Vagina (tissue), 2 donors: ENCODE data around the gene VPS29.

ENCODE experiments used
- POLR2A ChIP-seq, 2 donors: fragments of 450-650 bp; IDR thresholded peaks; one replicate each; pipeline ENCODE4 v1.6.1; 2017; ENCODE audit warnings: antibody characterized with exemption in 2 of 2, mild to moderate bottlenecking in 2 of 2, moderate library complexity in 2 of 2
- TF ChIP-seq, protein P1 (sequence below), 3 experiments: fragments of 450-650 bp in 2 of 3; fragments of 200-600 bp in 1 of 3; sonication (generic) in 1 of 3; IDR thresholded peaks; one replicate each; pipeline ENCODE4 v1.5.1; 2017 to 2019; ENCODE audit warnings: antibody characterized with exemption in 3 of 3, mild to moderate bottlenecking in 2 of 3, moderate library complexity in 2 of 3

DNA sequence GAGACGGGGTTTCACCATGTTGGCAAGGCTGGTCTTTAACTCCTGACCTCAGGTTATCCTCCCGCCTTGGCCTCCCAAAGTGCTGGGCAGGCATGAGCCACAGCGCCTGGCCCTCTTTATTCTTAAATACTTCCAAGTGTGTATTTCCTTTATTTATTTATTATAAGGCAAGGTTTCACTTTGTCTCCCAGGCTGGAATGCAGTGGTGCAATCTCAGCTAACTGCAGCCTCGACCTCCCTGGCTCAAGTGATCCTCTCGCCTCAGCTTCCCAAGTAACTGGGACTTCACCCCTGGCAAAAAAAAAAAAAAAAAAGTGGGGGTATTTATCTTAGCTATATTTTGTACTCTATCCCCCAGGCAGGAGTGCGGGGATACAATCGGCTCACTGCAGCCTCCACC is 26.5 kb downstream of the VPS29 start:
- TF ChIP-seq, protein P1, sequence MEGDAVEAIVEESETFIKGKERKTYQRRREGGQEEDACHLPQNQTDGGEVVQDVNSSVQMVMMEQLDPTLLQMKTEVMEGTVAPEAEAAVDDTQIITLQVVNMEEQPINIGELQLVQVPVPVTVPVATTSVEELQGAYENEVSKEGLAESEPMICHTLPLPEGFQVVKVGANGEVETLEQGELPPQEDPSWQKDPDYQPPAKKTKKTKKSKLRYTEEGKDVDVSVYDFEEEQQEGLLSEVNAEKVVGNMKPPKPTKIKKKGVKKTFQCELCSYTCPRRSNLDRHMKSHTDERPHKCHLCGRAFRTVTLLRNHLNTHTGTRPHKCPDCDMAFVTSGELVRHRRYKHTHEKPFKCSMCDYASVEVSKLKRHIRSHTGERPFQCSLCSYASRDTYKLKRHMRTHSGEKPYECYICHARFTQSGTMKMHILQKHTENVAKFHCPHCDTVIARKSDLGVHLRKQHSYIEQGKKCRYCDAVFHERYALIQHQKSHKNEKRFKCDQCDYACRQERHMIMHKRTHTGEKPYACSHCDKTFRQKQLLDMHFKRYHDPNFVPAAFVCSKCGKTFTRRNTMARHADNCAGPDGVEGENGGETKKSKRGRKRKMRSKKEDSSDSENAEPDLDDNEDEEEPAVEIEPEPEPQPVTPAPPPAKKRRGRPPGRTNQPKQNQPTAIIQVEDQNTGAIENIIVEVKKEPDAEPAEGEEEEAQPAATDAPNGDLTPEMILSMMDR (IDR thresholded peaks at IDR 0.05): no peak
- TF ChIP-seq POLR2A (IDR thresholded peaks at IDR 0.05): no peak
